Measurements from ENCODE around the gene HPSE2. TPM values are rescaled to one million over a fixed set of nuclear protein-coding genes. Genes with fewer than 3 reads are reported as not detected.

HPSE2 gene
- total and polyA plus RNA-seq, 2 of the 8 experiments (the other 6 are each of a cell fraction or from before 2014, with no cell fraction given), result 0.41 to 0.58 TPM

- TF ChIP-seq CHD7 (IDR thresholded peaks at IDR 0.05; ENCODE audit: insufficient replicate concordance, low read length), result no peak
- no peak for TF ChIP-seq CBX5 (IDR thresholded peaks at IDR 0.05; ENCODE audit: low read depth, low read length)
- TF ChIP-seq TEAD4 (IDR thresholded peaks at IDR 0.05; ENCODE audit: low read depth, low read length), result no peak
- no peak for TF ChIP-seq CHD1 (IDR thresholded peaks at IDR 0.05; ENCODE audit: low read depth, low read length)
- TF ChIP-seq BRCA1 (IDR thresholded peaks at IDR 0.05; ENCODE audit: low read depth, low read length), result no peak
- no peak for TF ChIP-seq SP4 (IDR thresholded peaks at IDR 0.05; ENCODE audit: low read length)
- no peak for TF ChIP-seq ZNF274 (IDR thresholded peaks at IDR 0.05; ENCODE audit: borderline replicate concordance, extremely low read depth, low read length)
- no peak for TF ChIP-seq POLR2AphosphoS5 (IDR thresholded peaks at IDR 0.05; ENCODE audit: low read depth, low read length)
- no peak for TF ChIP-seq ATF3 (IDR thresholded peaks at IDR 0.05; ENCODE audit: insufficient read depth, low read depth, low read length)
- TF ChIP-seq SIX5 (IDR thresholded peaks at IDR 0.05; ENCODE audit: low read depth, low read length), result no peak
- no peak for TF ChIP-seq SUZ12 (IDR thresholded peaks at IDR 0.05; ENCODE audit: low read length)
Measured at GRCh38 chr10:98901441-98902110, 334.1 kb downstream of the HPSE2 start (continued).

All from H1 (cell line).